Neuron (in vitro differentiated cells): ENCODE results near the gene CLK3.
"Not testable (repeated sequence)": the region's sequence is repeated elsewhere in the genome, so short reads cannot be mapped to it uniquely, and the experiment has no call there.

ENCODE experiments used
- H2AFZ ChIP-seq: one replicate; pipeline ENCODE4 v1.6.1; 2013; ENCODE audit warnings: low read depth, mild to moderate bottlenecking, inconsistent platforms, low read length, moderate library complexity
- H3K27me3 ChIP-seq: one replicate; pipeline ENCODE4 v1.6.1; 2013; ENCODE audit warnings: low read length; ENCODE audit not compliant: insufficient read depth
- H3K36me3 ChIP-seq: one replicate; pipeline ENCODE4 v1.6.1; 2013; ENCODE audit warnings: low read length; ENCODE audit not compliant: insufficient read depth
- H3K4me1 ChIP-seq: one replicate; pipeline ENCODE4 v1.6.1; 2013; ENCODE audit warnings: low read length; ENCODE audit not compliant: insufficient read depth
- H3K4me3 ChIP-seq: 2 replicates; pipeline ENCODE4 v1.5.1; 2013; ENCODE audit warnings: mild to moderate bottlenecking, low read length, moderate library complexity
- H3K9me3 ChIP-seq: one replicate; pipeline ENCODE4 v1.6.1; 2013; ENCODE audit warnings: low read length

CLK3 gene

GRCh38 chr15:74592222-74592621 is 23.4 kb upstream of the CLK3 start:
- H3K9me3 ChIP-seq: no peaks in the 10 kb centered on the region
- H3K4me1 ChIP-seq: peaks cover 9% of the 10 kb centered on the region
- no peak overlapping the region for H2AFZ ChIP-seq
- peaks cover 74% of the 10 kb centered on the region for H3K36me3 ChIP-seq
- no peaks in the 10 kb centered on the region for H3K27me3 ChIP-seq
- H3K4me3 ChIP-seq: no peak overlapping the region

GRCh38 chr15:74593122-74593521 is 22.5 kb upstream of the CLK3 start:
- Histone ChIP-seq H2AFZ (no peak overlapping the region), H3K4me1 (peaks cover 7% of the 10 kb centered on the region), H3K27me3 (no peaks in the 10 kb centered on the region), H3K9me3 (no peaks in the 10 kb centered on the region), H3K4me3 (no peak overlapping the region), H3K36me3 (peaks cover 72% of the 10 kb centered on the region)

GRCh38 chr15:74594455-74594854 is 21.2 kb upstream of the CLK3 start:
- Histone ChIP-seq H2AFZ (no peak overlapping the region), H3K4me3 (no peak overlapping the region), H3K9me3 (no peaks in the 10 kb centered on the region), H3K27me3 (no peaks in the 10 kb centered on the region), H3K36me3 (peaks cover 81% of the 10 kb centered on the region), H3K4me1 (no peaks in the 10 kb centered on the region)

GRCh38 chr15:74595271-74595670 is 20.4 kb upstream of the CLK3 start:
- H3K27me3 ChIP-seq: no peaks in the 10 kb centered on the region
- peaks cover 76% of the 10 kb centered on the region for H3K36me3 ChIP-seq

GRCh38 chr15:74596736-74597135 is 18.9 kb upstream of the CLK3 start:
- H3K36me3 ChIP-seq: peaks cover 62% of the 10 kb centered on the region
- H3K9me3 ChIP-seq, H2AFZ ChIP-seq, H3K4me3 ChIP-seq, H3K27me3 ChIP-seq, H3K4me1 ChIP-seq: not testable (repeated sequence)

More at GRCh38 chr15:74595271-74595670, 20.4 kb upstream of the CLK3 start:
- Histone ChIP-seq H3K4me1 (no peaks in the 10 kb centered on the region), H2AFZ (no peak overlapping the region), H3K9me3 (no peaks in the 10 kb centered on the region), H3K4me3 (no peak overlapping the region)

- H3K9me3 ChIP-seq, H3K4me3 ChIP-seq, H2AFZ ChIP-seq, H3K4me1 ChIP-seq, H3K27me3 ChIP-seq: not testable (repeated sequence)
- peaks cover 57% of the 10 kb centered on the region for H3K36me3 ChIP-seq
These were observed 18.4 kb upstream of the CLK3 start for GRCh38 chr15:74597146-74597705.

GRCh38 chr15:74598126-74598842 is 17.4 kb upstream of the CLK3 start:
- peaks cover 46% of the 10 kb centered on the region for H3K36me3 ChIP-seq
- H3K4me3 ChIP-seq: no peak overlapping the region
- no peak overlapping the region for H2AFZ ChIP-seq
- H3K27me3 ChIP-seq: no peaks in the 10 kb centered on the region
- no peaks in the 10 kb centered on the region for H3K4me1 ChIP-seq
- H3K9me3 ChIP-seq: no peaks in the 10 kb centered on the region

- Histone ChIP-seq H3K27me3 (no peaks in the 10 kb centered on the region), H3K4me1 (no peaks in the 10 kb centered on the region), H2AFZ (no peak overlapping the region), H3K4me3 (no peak overlapping the region), H3K9me3 (no peaks in the 10 kb centered on the region), H3K36me3 (peaks cover 39% of the 10 kb centered on the region)
These were observed 16.5 kb upstream of the CLK3 start for GRCh38 chr15:74599156-74599555.

GRCh38 chr15:74603026-74603788 is 12.4 kb upstream of the CLK3 start:
- Histone ChIP-seq H3K4me1 (no peaks in the 10 kb centered on the region), H3K27me3 (no peaks in the 10 kb centered on the region), H3K9me3 (no peaks in the 10 kb centered on the region), H2AFZ (no peak overlapping the region), H3K4me3 (no peak overlapping the region), H3K36me3 (peaks cover 14% of the 10 kb centered on the region)

GRCh38 chr15:74603789-74604705 is 11.6 kb upstream of the CLK3 start:
- Histone ChIP-seq H3K4me1 (no peaks in the 10 kb centered on the region), H3K9me3 (no peaks in the 10 kb centered on the region), H3K36me3 (peaks cover 7% of the 10 kb centered on the region), H2AFZ (no peak overlapping the region), H3K4me3 (no peak overlapping the region), H3K27me3 (no peaks in the 10 kb centered on the region)

GRCh38 chr15:74604983-74605794 is 10.4 kb upstream of the CLK3 start:
- Histone ChIP-seq H3K27me3 (no peaks in the 10 kb centered on the region), H2AFZ (no peak overlapping the region), H3K9me3 (no peaks in the 10 kb centered on the region), H3K4me3 (no peak overlapping the region), H3K4me1 (no peaks in the 10 kb centered on the region), H3K36me3 (no peaks in the 10 kb centered on the region)

GRCh38 chr15:74605795-74606150 is 9.9 kb upstream of the CLK3 start:
- no peaks in the 10 kb centered on the region for H3K4me1 ChIP-seq
- H3K9me3 ChIP-seq: no peaks in the 10 kb centered on the region
- H3K4me3 ChIP-seq: no peak overlapping the region
- H3K36me3 ChIP-seq: no peaks in the 10 kb centered on the region
- H3K27me3 ChIP-seq: no peaks in the 10 kb centered on the region
- H2AFZ ChIP-seq: no peak overlapping the region
